IMR-90 (cell line): ENCODE results near the gene CYP2W1. TPM values are rescaled to one million over a fixed set of nuclear protein-coding genes. Genes with fewer than 3 reads are reported as not detected.
A peak's percentile ranks its signal among the peaks of the same experiment; 100 is the strongest.

ENCODE experiments used
- ATAC-seq: fragments of 200-7000 bp; cut with Tn5 transposase; 2 replicates; pipeline ENCODE4 v1.9.1; 2020; ENCODE audit warnings: low read depth, mild to moderate bottlenecking, moderate library complexity
- BruUV-seq: library from RNA; stranded (reverse); fragments of 400-500 nt; replicated peaks from 2 replicates; lab custom pipeline; 2021; lab: Mats Ljungman, UMichigan
- CTCF ChIA-PET: fragments of 300-600 bp; formaldehyde crosslinking; extraction: SDS; loops from one replicate; lab custom pipeline; 2021; ENCODE audit warnings: antibody characterized with exemption; lab: Yijun Ruan, JAX
- POLR2A ChIA-PET: fragments of 300-600 bp; sonication (Branson Sonifier 250); formaldehyde crosslinking; loops from one replicate; lab custom pipeline; 2022; ENCODE audit warnings: antibody characterized with exemption; ENCODE audit not compliant: unreplicated experiment; lab: Charles Lee
- DNase-seq: peaks from one replicate; pipeline ENCODE4 v3.0.0; 2013
- H2AFZ ChIP-seq: replicated peaks from 2 replicates; pipeline ENCODE3; 2013; ENCODE audit warnings: low read length, mild to moderate bottlenecking; ENCODE audit not compliant: poor library complexity
- H2AK5ac ChIP-seq: 2 replicates; pipeline ENCODE4 v1.6.1; 2013; ENCODE audit warnings: low read depth, low read length, inconsistent platforms
- H2AK9ac ChIP-seq: replicated peaks from 2 replicates; pipeline ENCODE3; 2013; ENCODE audit warnings: mild to moderate bottlenecking, low read depth, low read length, moderate library complexity; ENCODE audit not compliant: poor library complexity
- H2BK120ac ChIP-seq: 2 replicates; pipeline ENCODE4 v1.6.1; 2013; ENCODE audit warnings: low read depth, low read length, inconsistent platforms
- H2BK15ac ChIP-seq: 3 replicates; pipeline ENCODE4 v1.6.1; 2013; ENCODE audit warnings: low read depth, low read length, inconsistent platforms
- H2BK20ac ChIP-seq: 2 replicates; pipeline ENCODE4 v1.6.1; 2013; ENCODE audit warnings: low read depth, mild to moderate bottlenecking, inconsistent platforms, low read length, moderate library complexity
- H2BK5ac ChIP-seq: 2 replicates; pipeline ENCODE4 v1.6.1; 2013; ENCODE audit warnings: mild to moderate bottlenecking, low read depth, low read length, inconsistent platforms; ENCODE audit not compliant: poor library complexity, severe bottlenecking
- H3K14ac ChIP-seq: replicated peaks from 2 replicates; pipeline ENCODE4 v1.6.1; 2013; ENCODE audit warnings: low read depth, low read length, inconsistent platforms
- H3K18ac ChIP-seq: 2 replicates; pipeline ENCODE4 v1.6.1; 2013; ENCODE audit warnings: low read depth, low read length, control low read depth
- H3K23ac ChIP-seq: 2 replicates; pipeline ENCODE4 v1.6.1; 2013; ENCODE audit warnings: low read depth, low read length, inconsistent platforms
- H3K27ac ChIP-seq: 2 replicates; pipeline ENCODE4 v1.5.1; 2013; ENCODE audit warnings: mild to moderate bottlenecking, control low read depth, low read length; ENCODE audit not compliant: insufficient read depth
- H3K27me3 ChIP-seq: 2 replicates; pipeline ENCODE4 v1.6.1; 2013; ENCODE audit warnings: low read length; ENCODE audit not compliant: control insufficient read depth, insufficient read depth
- H3K36me3 ChIP-seq: 2 replicates; pipeline ENCODE4 v1.6.1; 2013; ENCODE audit warnings: low read length, mixed read lengths; ENCODE audit not compliant: control insufficient read depth, insufficient read depth
- H3K4ac ChIP-seq: 2 replicates; pipeline ENCODE4 v1.6.1; 2013; ENCODE audit warnings: low read depth, low read length, inconsistent platforms
- H3K4me1 ChIP-seq: 2 replicates; pipeline ENCODE4 v1.6.1; 2013; ENCODE audit warnings: low read length, mixed read lengths; ENCODE audit not compliant: control insufficient read depth, insufficient read depth
- H3K4me2 ChIP-seq: 2 replicates; pipeline ENCODE4 v1.6.1; 2013; ENCODE audit warnings: low read depth, mild to moderate bottlenecking, control low read depth, low read length, moderate library complexity
- H3K4me3 ChIP-seq: 2 replicates; pipeline ENCODE4 v1.5.1; 2013; ENCODE audit warnings: low read depth, mild to moderate bottlenecking, control low read depth, low read length, moderate library complexity; ENCODE audit not compliant: insufficient read depth
- H3K56ac ChIP-seq: 2 replicates; pipeline ENCODE4 v1.6.1; 2013; ENCODE audit warnings: low read length, inconsistent platforms; ENCODE audit not compliant: insufficient read depth; ENCODE audit errors: extremely low read depth
- H3K79me1 ChIP-seq, 2 experiments: 2 replicates each; pipeline ENCODE4 v1.6.1; 2013; ENCODE audit warnings: low read length in 2 of 2, inconsistent platforms in 1 of 2, low read depth in 1 of 2
- H3K9ac ChIP-seq: 2 replicates; pipeline ENCODE4 v1.6.1; 2013; ENCODE audit warnings: low read depth, low read length, control low read depth
- H3K9me1 ChIP-seq: 2 replicates; pipeline ENCODE4 v1.6.1; 2013; ENCODE audit warnings: low read length, inconsistent platforms; ENCODE audit not compliant: insufficient read depth
- H3K9me3 ChIP-seq: 2 replicates; pipeline ENCODE4 v1.6.1; 2013; ENCODE audit warnings: low read length; ENCODE audit not compliant: control insufficient read depth, insufficient read depth
- H4K20me1 ChIP-seq: 2 replicates; pipeline ENCODE4 v1.6.1; 2013; ENCODE audit warnings: low read length, inconsistent platforms; ENCODE audit not compliant: insufficient read depth
- H4K5ac ChIP-seq: 2 replicates; pipeline ENCODE4 v1.6.1; 2013; ENCODE audit warnings: mild to moderate bottlenecking, low read depth, low read length, control low read depth
- H4K8ac ChIP-seq, 2 experiments: 2 replicates each; pipeline ENCODE4 v1.6.1; 2013; ENCODE audit warnings: low read depth in 2 of 2, low read length in 2 of 2, control low read depth in 1 of 2, inconsistent platforms in 1 of 2
- H4K91ac ChIP-seq: 2 replicates; pipeline ENCODE4 v1.6.1; 2013; ENCODE audit warnings: low read depth, low read length, inconsistent platforms; ENCODE audit not compliant: insufficient read depth
- POLR2A ChIP-seq: IDR thresholded peaks from 2 replicates; pipeline ENCODE4 v1.6.1; 2012; ENCODE audit warnings: mild to moderate bottlenecking, low read depth, low read length
- RFX5 ChIP-seq: IDR thresholded peaks from 2 replicates; pipeline ENCODE4 v1.8.0; 2012; ENCODE audit warnings: low read depth, mild to moderate bottlenecking, low read length, moderate library complexity
- WGBS, 2 experiments: methylation state at CpG; one replicate each; pipeline versions ENCODE4 v1.1.5 to v1.1.7; 2013; ENCODE audit warnings: missing lambda C conversion rate in 2 of 2; ENCODE audit not compliant: insufficient read length in 1 of 2; ENCODE audit errors: extremely low coverage in 2 of 2; 5-methylcytosine and 5-hydroxymethylcytosine counted together
- dilution Hi-C: fragments of 300-500 bp; cut with HindIII; formaldehyde crosslinking; loops from one replicate; pipeline ENCODE4 v1.14.3; 2018; ENCODE audit warnings: low sequenced_read_pairs; ENCODE audit not compliant: unreplicated experiment
- in situ Hi-C: fragments of 300-500 bp; cut with MboI; formaldehyde crosslinking; loops from 3 replicates; pipeline ENCODE4 v1.14.3; 2019; ENCODE audit warnings: low sequenced_read_pairs, inconsistent platforms, mixed read lengths
- intact Hi-C: fragments of 100-400 bp; cut with micrococcal nuclease; formaldehyde crosslinking; loops from 2 replicates; pipeline ENCODE4 v1.10.0; 2022
- polyA plus RNA-seq, 3 experiments: library from polyadenylated mRNA; depleted of rRNA; stranded (reverse); fragments of >200 nt; gene quantifications; 2 replicates each; pipeline ENCODE4 v1.2.3, GENCODE V29; 2012; ENCODE audit warnings: low replicate concordance in 1 of 3
- total RNA-seq: library from RNA; depleted of rRNA; stranded (reverse); fragments of >200 nt; gene quantifications from 2 replicates; pipeline ENCODE4 v1.2.3, GENCODE V29; 2012

CYP2W1 gene
- total and polyA plus RNA-seq, 2 of the 4 experiments (the other 2 are of a cell fraction) = not detected

GRCh38 chr7:964401-965231 lies 18.4 kb upstream of the CYP2W1 start:
- WGBS, 2 experiments = 44% methylated on average over 10 of the region's 27 CpGs; no CpG with 5 or more reads in 1 of the 2 experiments
- Histone ChIP-seq H2BK5ac (no peak overlapping the region), H3K9me1 (0 out of 2 replicates have a peak, but pooled peaks cover 4% of the 10 kb centered on the region), H2BK15ac (no peak overlapping the region), H3K9me3 (no peaks in the 10 kb centered on the region), H4K20me1 (peaks cover 26% of the 10 kb centered on the region), H2AK5ac (no peak overlapping the region), H3K14ac (no peak overlapping the region), H3K9ac (no peak overlapping the region), H2AK9ac (no peak overlapping the region), H4K5ac (no peak overlapping the region), H3K4me3 (no peak overlapping the region), H3K27ac (no peak overlapping the region), H2BK20ac (no peak overlapping the region), H4K8ac (no peak overlapping the region), H4K91ac (no peak overlapping the region), H3K4me2 (no peak overlapping the region), H3K27me3 (peaks cover 10% of the 10 kb centered on the region), H3K4me1 (no peaks in the 10 kb centered on the region), H3K79me1 (peaks cover 1 to 16% of the 10 kb centered on the region in 2 experiments), H3K36me3 (peaks cover 22% of the 10 kb centered on the region), H3K18ac (no peak overlapping the region), H3K23ac (no peak overlapping the region), H2BK120ac (no peak overlapping the region), H3K4ac (no peak overlapping the region), H3K56ac (no peak overlapping the region), H2AFZ (no peak overlapping the region)
- intact Hi-C loops (no loop called here), dilution Hi-C loops (no loop called here), in situ Hi-C loops (no loop called here)
- BruUV-seq = no TSS peak
- ChIA-PET POLR2A (no interaction called here), CTCF (no interaction called here)
- DNase-seq (peak; percentile 25), ATAC-seq (peak; percentile 14)
- no peak for TF ChIP-seq RFX5
- TF ChIP-seq POLR2A = 0 out of 2 replicates have a peak, but pooled peaks have one; percentile 23
